ENCODE data around the gene RHBDD3.

GRCh38 chr22:29259253-29259899 is 8.4 kb downstream of the RHBDD3 start:
- TF ChIP-seq EZH2 (IDR thresholded peaks at IDR 0.05; ENCODE audit: insufficient read depth, poor library complexity, severe bottlenecking) (no peak), EZH2phosphoT487 (IDR thresholded peaks at IDR 0.05; ENCODE audit: insufficient read depth, low read depth) (no peak)

Measured in GM23248 (cell line).